MM.1S (cell line): Measurements from ENCODE around the gene AUTS2.

Experiments used
- DNase-seq: peaks from one replicate; pipeline ENCODE4 v3.0.0-alpha.2; 2015
- H2AFZ ChIP-seq: fragments of 300-600 bp; sonication (generic); 2 replicates; pipeline ENCODE4 v1.6.0; 2016; ENCODE audit warnings: antibody characterized with exemption, low read length
- H3F3A ChIP-seq: fragments of 300-600 bp; sonication (generic); 2 replicates; pipeline ENCODE4 v1.6.1; 2016; ENCODE audit warnings: mild to moderate bottlenecking, antibody characterized with exemption, low read length, moderate library complexity, mixed read lengths; ENCODE audit not compliant: insufficient read depth
- H3K27ac ChIP-seq: fragments of 300-600 bp; sonication (generic); 2 replicates; pipeline ENCODE4 v1.5.1; 2016; ENCODE audit warnings: mild to moderate bottlenecking, low read length
- H3K27me3 ChIP-seq: fragments of 300-600 bp; sonication (generic); replicated peaks from 2 replicates; pipeline ENCODE4 v1.6.0; 2016; ENCODE audit warnings: low read length; ENCODE audit not compliant: insufficient read depth
- H3K36me3 ChIP-seq: fragments of 300-600 bp; sonication (generic); replicated peaks from 2 replicates; pipeline ENCODE4 v1.6.1; 2016; ENCODE audit warnings: mild to moderate bottlenecking, low read length, mixed read lengths; ENCODE audit not compliant: insufficient read depth
- H3K4me1 ChIP-seq: fragments of 300-600 bp; sonication (generic); 2 replicates; pipeline ENCODE4 v1.6.1; 2016; ENCODE audit warnings: low read length, mixed read lengths
- H3K4me2 ChIP-seq: fragments of 300-600 bp; sonication (generic); 2 replicates; pipeline ENCODE4 v1.6.0; 2016; ENCODE audit warnings: low read depth, low read length
- H3K4me3 ChIP-seq: fragments of 300-600 bp; sonication (generic); 2 replicates; pipeline ENCODE4 v1.5.1; 2016; ENCODE audit warnings: low read length, mixed read lengths
- H3K79me2 ChIP-seq: fragments of 300-600 bp; sonication (generic); 2 replicates; pipeline ENCODE4 v1.6.1; 2016; ENCODE audit warnings: mixed run types, low read length, mixed read lengths
- H3K9ac ChIP-seq: fragments of 300-600 bp; sonication (generic); 2 replicates; pipeline ENCODE4 v1.6.1; 2016; ENCODE audit warnings: low read length, mixed read lengths
- H3K9me2 ChIP-seq: fragments of 300-600 bp; sonication (generic); replicated peaks from 2 replicates; pipeline ENCODE4 v1.6.1; 2016; ENCODE audit warnings: mild to moderate bottlenecking, low read length, mixed read lengths; ENCODE audit not compliant: insufficient read depth
- H3K9me3 ChIP-seq: fragments of 300-600 bp; sonication (generic); replicated peaks from 2 replicates; pipeline ENCODE4 v1.6.1; 2016; ENCODE audit warnings: mild to moderate bottlenecking, low read length, mixed read lengths; ENCODE audit not compliant: insufficient read depth
- H4K20me1 ChIP-seq: fragments of 300-600 bp; sonication (generic); 2 replicates; pipeline ENCODE4 v1.6.1; 2016; ENCODE audit warnings: mild to moderate bottlenecking, low read length, moderate library complexity, mixed read lengths; ENCODE audit not compliant: insufficient read depth
- EZH2 ChIP-seq: fragments of 300-600 bp; sonication (generic); optimal IDR thresholded peaks from 2 replicates; pipeline ENCODE3; 2017; ENCODE audit warnings: low read depth, mild to moderate bottlenecking, antibody characterized with exemption, low read length, mixed read lengths
- EZH2phosphoT487 ChIP-seq: fragments of 300-600 bp; sonication (generic); IDR thresholded peaks from 2 replicates; pipeline ENCODE4 v1.6.1; 2018; ENCODE audit warnings: antibody characterized with exemption, low read length
- TF ChIP-seq, protein P1 (sequence below): fragments of 300-600 bp; sonication (generic); IDR thresholded peaks from 2 replicates; pipeline ENCODE4 v1.5.1; 2016; ENCODE audit warnings: antibody characterized with exemption, low read length, mixed read lengths

The AUTS2 gene

DNA sequence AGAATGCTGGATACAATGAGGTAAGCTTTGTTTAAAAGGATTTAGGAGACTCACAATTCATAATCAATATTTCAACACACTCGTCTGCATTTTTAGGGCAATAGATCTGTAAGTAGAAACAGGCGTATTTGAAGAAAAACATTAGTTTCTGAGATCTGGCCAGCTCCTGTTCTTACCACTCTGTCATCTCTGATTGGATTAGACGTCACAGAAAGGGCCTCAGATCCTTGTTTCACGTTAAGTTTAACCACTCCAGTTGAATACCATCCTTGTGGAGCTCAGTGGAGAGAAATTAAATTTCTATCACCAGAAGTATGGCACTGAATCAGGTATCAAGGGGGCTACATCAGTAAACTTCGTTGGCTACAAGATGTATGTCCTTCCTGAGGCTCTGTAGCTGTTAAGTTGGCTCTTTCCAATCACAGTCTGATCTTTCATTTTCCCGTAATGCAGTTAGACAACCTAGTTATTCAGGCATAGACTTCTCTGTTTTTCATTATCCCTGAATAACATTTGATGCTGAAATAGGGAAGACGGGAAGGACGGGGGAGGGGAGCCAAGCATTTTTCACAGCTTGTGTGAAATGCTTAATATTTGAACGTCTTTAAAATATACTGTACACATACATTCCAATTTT is 874.4 kb downstream of the AUTS2 start:
- no peak overlapping the region for H2AFZ ChIP-seq
- TF ChIP-seq EZH2 = no peak
- TF ChIP-seq, protein P1, sequence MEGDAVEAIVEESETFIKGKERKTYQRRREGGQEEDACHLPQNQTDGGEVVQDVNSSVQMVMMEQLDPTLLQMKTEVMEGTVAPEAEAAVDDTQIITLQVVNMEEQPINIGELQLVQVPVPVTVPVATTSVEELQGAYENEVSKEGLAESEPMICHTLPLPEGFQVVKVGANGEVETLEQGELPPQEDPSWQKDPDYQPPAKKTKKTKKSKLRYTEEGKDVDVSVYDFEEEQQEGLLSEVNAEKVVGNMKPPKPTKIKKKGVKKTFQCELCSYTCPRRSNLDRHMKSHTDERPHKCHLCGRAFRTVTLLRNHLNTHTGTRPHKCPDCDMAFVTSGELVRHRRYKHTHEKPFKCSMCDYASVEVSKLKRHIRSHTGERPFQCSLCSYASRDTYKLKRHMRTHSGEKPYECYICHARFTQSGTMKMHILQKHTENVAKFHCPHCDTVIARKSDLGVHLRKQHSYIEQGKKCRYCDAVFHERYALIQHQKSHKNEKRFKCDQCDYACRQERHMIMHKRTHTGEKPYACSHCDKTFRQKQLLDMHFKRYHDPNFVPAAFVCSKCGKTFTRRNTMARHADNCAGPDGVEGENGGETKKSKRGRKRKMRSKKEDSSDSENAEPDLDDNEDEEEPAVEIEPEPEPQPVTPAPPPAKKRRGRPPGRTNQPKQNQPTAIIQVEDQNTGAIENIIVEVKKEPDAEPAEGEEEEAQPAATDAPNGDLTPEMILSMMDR = no peak
- TF ChIP-seq EZH2phosphoT487 = no peak
- no peak overlapping the region for H3K9ac ChIP-seq
- H3K4me1 ChIP-seq = no peaks in the 10 kb centered on the region
- H3K27ac ChIP-seq = no peak overlapping the region
- H3F3A ChIP-seq = no peaks in the 10 kb centered on the region
- H3K79me2 ChIP-seq = no peaks in the 10 kb centered on the region
- no peaks in the 10 kb centered on the region for H4K20me1 ChIP-seq
- H3K9me3 ChIP-seq = no peaks in the 10 kb centered on the region
- no peaks in the 10 kb centered on the region for H3K9me2 ChIP-seq
- H3K4me2 ChIP-seq = no peak overlapping the region
- H3K4me3 ChIP-seq = no peak overlapping the region
- DNase-seq = no peak
- H3K27me3 ChIP-seq = no peaks in the 10 kb centered on the region
- no peaks in the 10 kb centered on the region for H3K36me3 ChIP-seq

- no peak for TF ChIP-seq EZH2phosphoT487
- TF ChIP-seq, protein P1 = no peak
- no peak for TF ChIP-seq EZH2
- Histone ChIP-seq H3K27ac (no peak overlapping the region), H2AFZ (no peak overlapping the region), H3K4me2 (no peak overlapping the region), H3K9me2 (no peaks in the 10 kb centered on the region), H3K9ac (no peak overlapping the region), H4K20me1 (no peaks in the 10 kb centered on the region), H3K36me3 (no peaks in the 10 kb centered on the region), H3K9me3 (no peaks in the 10 kb centered on the region), H3F3A (no peaks in the 10 kb centered on the region), H3K27me3 (no peaks in the 10 kb centered on the region), H3K4me1 (no peaks in the 10 kb centered on the region), H3K4me3 (no peak overlapping the region), H3K79me2 (no peaks in the 10 kb centered on the region)
- DNase-seq = no peak
These were observed 876.5 kb downstream of the AUTS2 start for GRCh38 chr7:70474639-70475234.

DNA sequence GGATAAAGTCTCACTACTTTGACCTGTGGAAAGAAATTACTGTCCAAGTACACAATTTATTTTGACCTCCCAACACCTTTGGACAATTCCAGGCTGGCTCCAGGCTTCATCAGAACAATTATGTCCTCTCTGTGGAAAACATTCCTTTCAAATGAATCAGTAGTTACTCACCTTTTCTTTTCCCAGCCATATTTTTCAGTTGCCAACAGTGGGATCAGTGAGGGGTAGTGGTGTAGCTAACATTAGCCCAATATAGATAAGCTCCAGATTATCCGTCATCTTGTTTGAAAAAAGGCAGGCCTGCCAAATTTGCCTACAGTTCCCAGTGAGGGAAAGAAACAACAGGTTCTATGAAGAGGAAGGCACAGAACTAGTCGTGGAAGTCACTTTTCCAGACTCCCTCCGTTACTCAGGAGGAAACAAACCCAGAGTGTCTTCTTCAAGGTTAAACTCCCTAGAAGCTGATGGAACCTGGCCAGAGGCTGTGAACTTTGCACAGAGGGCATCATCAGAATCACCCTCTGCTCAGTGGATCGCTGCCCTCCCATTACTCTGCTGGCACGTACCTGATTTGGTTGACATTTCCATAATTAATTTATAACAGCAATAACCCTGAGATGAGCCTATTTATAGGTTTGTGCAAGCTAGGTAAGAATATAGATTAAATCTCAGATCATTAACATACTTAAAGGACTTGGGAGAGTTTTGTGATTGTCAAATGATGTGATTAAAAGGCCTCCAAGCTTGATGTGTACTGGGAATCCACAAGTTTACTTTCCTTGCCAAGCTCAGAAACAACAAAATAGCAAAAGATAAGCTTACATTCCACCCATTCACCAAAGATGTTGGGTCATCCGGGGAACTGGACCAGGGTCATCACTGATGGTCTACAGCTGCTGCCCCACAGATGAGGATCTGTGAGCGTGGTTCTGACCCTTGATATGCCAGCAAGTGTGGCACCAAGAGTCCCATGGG is 879.0 kb downstream of the AUTS2 start:
- H3K4me2 ChIP-seq = no peak overlapping the region
- H4K20me1 ChIP-seq = no peaks in the 10 kb centered on the region
- no peaks in the 10 kb centered on the region for H3K9me2 ChIP-seq
- no peaks in the 10 kb centered on the region for H3F3A ChIP-seq
- no peaks in the 10 kb centered on the region for H3K27me3 ChIP-seq
- H3K4me1 ChIP-seq = no peaks in the 10 kb centered on the region
- H3K9ac ChIP-seq = no peak overlapping the region
- no peaks in the 10 kb centered on the region for H3K36me3 ChIP-seq
- TF ChIP-seq EZH2phosphoT487 (no peak), EZH2 (no peak)
- TF ChIP-seq, protein P1 = no peak
- no peak overlapping the region for H3K4me3 ChIP-seq
- no peaks in the 10 kb centered on the region for H3K9me3 ChIP-seq
- H3K79me2 ChIP-seq = no peaks in the 10 kb centered on the region
- no peak overlapping the region for H2AFZ ChIP-seq
- no peak overlapping the region for H3K27ac ChIP-seq
- DNase-seq = no peak
